SIG-M5 (cell line): ENCODE measurements around the gene SRSF1.
"Not testable (repeated sequence)": the region's sequence is repeated elsewhere in the genome, so short reads cannot be mapped to it uniquely, and the experiment has no call there.

Source experiments
- DNase-seq: peaks from one replicate; lab custom pipeline; 2025; lab: John Stamatoyannopoulos, UW

SRSF1 gene

GRCh38 chr17:58006924-58007780 is at the start of gene SRSF1:
SRSF1 (minus strand) TSS chr17:58007246; CDS start chr17:58007137, 109 bp downstream.
- peak; percentile 81 for DNase-seq

GRCh38 chr17:58056476-58056875 is 49.4 kb upstream of the SRSF1 start:
- no peak for DNase-seq

GRCh38 chr17:58054641-58055040 is 47.6 kb upstream of the SRSF1 start:
- DNase-seq, result no peak

GRCh38 chr17:58052945-58053715 is 46.1 kb upstream of the SRSF1 start:
- no peak for DNase-seq

GRCh38 chr17:58052407-58052806 is 45.4 kb upstream of the SRSF1 start:
- DNase-seq, result no peak

- DNase-seq, result no peak
These were observed 44.4 kb upstream of the SRSF1 start for GRCh38 chr17:58051468-58051867.

- DNase-seq, result no peak
These were observed 43.9 kb upstream of the SRSF1 start for GRCh38 chr17:58050966-58051365.

- DNase-seq, result no peak
These were observed 42.5 kb upstream of the SRSF1 start for GRCh38 chr17:58049533-58049932.

- no peak for DNase-seq
These were observed 40.5 kb upstream of the SRSF1 start for GRCh38 chr17:58047376-58048150.

GRCh38 chr17:58046239-58047094 is 39.4 kb upstream of the SRSF1 start:
- no peak for DNase-seq

- not testable (repeated sequence) for DNase-seq
These were observed 37.2 kb upstream of the SRSF1 start for GRCh38 chr17:58044256-58044655.

- DNase-seq, result no peak
These were observed 36.5 kb upstream of the SRSF1 start for GRCh38 chr17:58043221-58044181.

GRCh38 chr17:58041161-58041560 is 34.1 kb upstream of the SRSF1 start:
- DNase-seq, result no peak

GRCh38 chr17:58040386-58040785 is 33.3 kb upstream of the SRSF1 start:
- DNase-seq, result no peak

GRCh38 chr17:58039975-58040374 is 32.9 kb upstream of the SRSF1 start:
- DNase-seq, result no peak

GRCh38 chr17:58032691-58033415 is 25.8 kb upstream of the SRSF1 start:
- no peak for DNase-seq

GRCh38 chr17:58028578-58028977 is 21.5 kb upstream of the SRSF1 start:
- DNase-seq, result no peak

GRCh38 chr17:58020401-58020800 is 13.4 kb upstream of the SRSF1 start:
- DNase-seq, result no peak

- DNase-seq, result no peak
These were observed 12.5 kb upstream of the SRSF1 start for GRCh38 chr17:58019521-58019920.

- DNase-seq, result no peak
These were observed 12.0 kb upstream of the SRSF1 start for GRCh38 chr17:58019039-58019438.
